Lower leg skin (tissue), 3 donors: ENCODE results near the gene PDP2.

Experiments
- CTCF ChIP-seq, 3 donors: fragments of 450-650 bp; IDR thresholded peaks; one replicate each; pipeline ENCODE4 v1.5.1; 2016; ENCODE audit warnings: antibody characterized with exemption in 3 of 3, mild to moderate bottlenecking in 3 of 3, moderate library complexity in 2 of 3
- POLR2A ChIP-seq, 2 donors: fragments of 450-650 bp; IDR thresholded peaks; one replicate each; pipeline ENCODE4 v1.6.1; 2016 to 2017; ENCODE audit warnings: antibody characterized with exemption in 2 of 2, mild to moderate bottlenecking in 1 of 2, moderate library complexity in 1 of 2

GRCh38 chr16:66881560-66881959 is 1.2 kb downstream of the PDP2 start:
- no peak for TF ChIP-seq CTCF (IDR thresholded peaks at IDR 0.05)
- no peak for TF ChIP-seq POLR2A (IDR thresholded peaks at IDR 0.05)
